Nephron progenitor cell (in vitro differentiated cells): ENCODE measurements around the gene OR2T3.
"Not testable (repeated sequence)": the region's sequence is repeated elsewhere in the genome, so short reads cannot be mapped to it uniquely, and the experiment has no call there.

ENCODE experiments used
- DNase-seq: peaks from one replicate; pipeline ENCODE4 v3.0.0; 2021
- H3K27ac Mint-ChIP-seq: 2 replicates; pipeline ENCODE4 v1.8.0; 2021; ENCODE audit warnings: mild to moderate bottlenecking, moderate library complexity, mixed read lengths
- H3K27me3 Mint-ChIP-seq: 2 replicates; pipeline ENCODE4 v1.8.0; 2021; ENCODE audit warnings: mild to moderate bottlenecking, low read depth, mixed read lengths; ENCODE audit not compliant: poor library complexity
- H3K36me3 Mint-ChIP-seq: 2 replicates; pipeline ENCODE4 v1.8.0; 2021; ENCODE audit warnings: low read depth, mixed read lengths
- H3K4me1 Mint-ChIP-seq: 2 replicates; pipeline ENCODE4 v1.8.0; 2021; ENCODE audit warnings: mixed read lengths
- H3K4me3 Mint-ChIP-seq: 2 replicates; pipeline ENCODE4 v1.8.0; 2021; ENCODE audit warnings: mild to moderate bottlenecking, moderate library complexity, mixed read lengths
- H3K9me3 Mint-ChIP-seq: 2 replicates; pipeline ENCODE4 v1.8.0; 2021; ENCODE audit warnings: mild to moderate bottlenecking, moderate library complexity, mixed read lengths

The OR2T3 gene, protein sequence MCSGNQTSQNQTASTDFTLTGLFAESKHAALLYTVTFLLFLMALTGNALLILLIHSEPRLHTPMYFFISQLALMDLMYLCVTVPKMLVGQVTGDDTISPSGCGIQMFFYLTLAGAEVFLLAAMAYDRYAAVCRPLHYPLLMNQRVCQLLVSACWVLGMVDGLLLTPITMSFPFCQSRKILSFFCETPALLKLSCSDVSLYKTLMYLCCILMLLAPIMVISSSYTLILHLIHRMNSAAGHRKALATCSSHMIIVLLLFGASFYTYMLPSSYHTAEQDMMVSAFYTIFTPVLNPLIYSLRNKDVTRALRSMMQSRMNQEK

GRCh38 chr1:248473051-248473450 lies at the start of gene OR2T3:
Gene OR2T3 (plus strand): TSS chr1:248473351. CDS start chr1:248473351, 0 bp downstream.
- not testable (repeated sequence) for DNase-seq, H3K4me1 Mint-ChIP-seq, H3K27ac Mint-ChIP-seq, H3K36me3 Mint-ChIP-seq, H3K27me3 Mint-ChIP-seq, H3K4me3 Mint-ChIP-seq
- peaks cover 46% of the 10 kb centered on the region for H3K9me3 Mint-ChIP-seq

GRCh38 chr1:248427526-248428191 lies 45.5 kb upstream of the OR2T3 start:
- H3K36me3 Mint-ChIP-seq, H3K27me3 Mint-ChIP-seq, DNase-seq, H3K4me3 Mint-ChIP-seq, H3K27ac Mint-ChIP-seq, H3K4me1 Mint-ChIP-seq: not testable (repeated sequence)
- H3K9me3 Mint-ChIP-seq: peaks cover 81% of the 10 kb centered on the region

GRCh38 chr1:248428192-248428533 lies 45.0 kb upstream of the OR2T3 start:
- not testable (repeated sequence) for H3K4me3 Mint-ChIP-seq, H3K36me3 Mint-ChIP-seq, H3K4me1 Mint-ChIP-seq, H3K27ac Mint-ChIP-seq, DNase-seq, H3K27me3 Mint-ChIP-seq
- peaks cover 81% of the 10 kb centered on the region for H3K9me3 Mint-ChIP-seq

GRCh38 chr1:248431683-248432082 lies 41.5 kb upstream of the OR2T3 start:
- H3K27ac Mint-ChIP-seq, H3K27me3 Mint-ChIP-seq, DNase-seq, H3K36me3 Mint-ChIP-seq, H3K4me3 Mint-ChIP-seq, H3K4me1 Mint-ChIP-seq: not testable (repeated sequence)
- peaks cover 65% of the 10 kb centered on the region for H3K9me3 Mint-ChIP-seq

GRCh38 chr1:248432201-248432600 lies 41.0 kb upstream of the OR2T3 start:
- not testable (repeated sequence) for H3K27ac Mint-ChIP-seq, DNase-seq, H3K27me3 Mint-ChIP-seq, H3K4me3 Mint-ChIP-seq, H3K36me3 Mint-ChIP-seq, H3K4me1 Mint-ChIP-seq
- H3K9me3 Mint-ChIP-seq: peaks cover 60% of the 10 kb centered on the region

GRCh38 chr1:248433811-248434415 lies 39.2 kb upstream of the OR2T3 start:
- H3K4me1 Mint-ChIP-seq: not testable (repeated sequence)
- H3K9me3 Mint-ChIP-seq: peaks cover 54% of the 10 kb centered on the region

GRCh38 chr1:248434913-248435312 lies 38.2 kb upstream of the OR2T3 start:
- H3K4me3 Mint-ChIP-seq, H3K4me1 Mint-ChIP-seq, DNase-seq, H3K27ac Mint-ChIP-seq, H3K36me3 Mint-ChIP-seq, H3K27me3 Mint-ChIP-seq: not testable (repeated sequence)
- peaks cover 52% of the 10 kb centered on the region for H3K9me3 Mint-ChIP-seq

More at GRCh38 chr1:248433811-248434415, 39.2 kb upstream of the OR2T3 start:
- not testable (repeated sequence) for H3K27me3 Mint-ChIP-seq, H3K36me3 Mint-ChIP-seq, H3K4me3 Mint-ChIP-seq, DNase-seq, H3K27ac Mint-ChIP-seq

DNA sequence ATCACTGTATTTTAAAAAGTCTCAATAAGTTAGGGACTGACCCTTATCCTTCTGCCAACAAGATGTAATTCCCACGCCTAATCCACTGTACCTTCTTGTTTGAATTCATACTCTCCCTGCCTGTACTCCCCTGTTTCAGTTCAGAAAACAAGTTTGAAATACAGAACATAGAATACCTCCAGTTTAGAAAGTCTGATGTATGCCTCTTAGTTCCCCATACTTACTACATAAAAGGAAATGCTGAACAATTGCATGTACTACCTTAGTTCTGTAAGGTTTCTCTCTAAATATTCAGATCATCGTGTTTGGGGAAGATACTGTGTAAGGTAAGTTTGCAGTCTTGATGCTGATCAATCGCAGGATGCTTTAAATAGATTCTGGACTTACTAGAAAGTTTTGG lies 36.8 kb upstream of the OR2T3 start:
- not testable (repeated sequence) for H3K4me3 Mint-ChIP-seq, H3K36me3 Mint-ChIP-seq, H3K27ac Mint-ChIP-seq, H3K27me3 Mint-ChIP-seq, DNase-seq, H3K4me1 Mint-ChIP-seq
- H3K9me3 Mint-ChIP-seq: peaks cover 47% of the 10 kb centered on the region

DNA sequence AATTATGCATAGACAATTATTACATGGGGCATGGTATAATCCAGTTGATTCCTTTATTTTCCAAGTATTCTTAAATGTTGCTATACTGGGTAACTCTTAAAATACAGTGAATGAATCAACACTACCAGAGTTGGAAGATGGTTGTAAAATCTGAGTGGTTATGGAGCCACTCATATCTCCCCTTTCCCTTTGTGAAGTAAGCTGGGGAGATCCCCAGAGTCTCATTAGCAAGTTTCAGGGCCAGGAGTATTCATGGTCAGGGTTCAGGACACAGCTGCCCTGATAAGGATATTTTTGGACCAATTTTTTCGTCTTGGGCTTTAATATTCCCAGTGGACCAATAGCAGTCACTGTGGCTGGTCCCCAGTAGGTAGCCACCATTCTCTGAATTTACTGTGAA lies 34.5 kb upstream of the OR2T3 start:
- H3K4me1 Mint-ChIP-seq, H3K4me3 Mint-ChIP-seq, H3K27ac Mint-ChIP-seq, H3K36me3 Mint-ChIP-seq, DNase-seq, H3K27me3 Mint-ChIP-seq: not testable (repeated sequence)
- peaks cover 50% of the 10 kb centered on the region for H3K9me3 Mint-ChIP-seq

GRCh38 chr1:248439283-248439682 lies 33.9 kb upstream of the OR2T3 start:
- H3K36me3 Mint-ChIP-seq, DNase-seq, H3K27ac Mint-ChIP-seq, H3K4me1 Mint-ChIP-seq, H3K4me3 Mint-ChIP-seq, H3K27me3 Mint-ChIP-seq: not testable (repeated sequence)
- peaks cover 55% of the 10 kb centered on the region for H3K9me3 Mint-ChIP-seq

DNA sequence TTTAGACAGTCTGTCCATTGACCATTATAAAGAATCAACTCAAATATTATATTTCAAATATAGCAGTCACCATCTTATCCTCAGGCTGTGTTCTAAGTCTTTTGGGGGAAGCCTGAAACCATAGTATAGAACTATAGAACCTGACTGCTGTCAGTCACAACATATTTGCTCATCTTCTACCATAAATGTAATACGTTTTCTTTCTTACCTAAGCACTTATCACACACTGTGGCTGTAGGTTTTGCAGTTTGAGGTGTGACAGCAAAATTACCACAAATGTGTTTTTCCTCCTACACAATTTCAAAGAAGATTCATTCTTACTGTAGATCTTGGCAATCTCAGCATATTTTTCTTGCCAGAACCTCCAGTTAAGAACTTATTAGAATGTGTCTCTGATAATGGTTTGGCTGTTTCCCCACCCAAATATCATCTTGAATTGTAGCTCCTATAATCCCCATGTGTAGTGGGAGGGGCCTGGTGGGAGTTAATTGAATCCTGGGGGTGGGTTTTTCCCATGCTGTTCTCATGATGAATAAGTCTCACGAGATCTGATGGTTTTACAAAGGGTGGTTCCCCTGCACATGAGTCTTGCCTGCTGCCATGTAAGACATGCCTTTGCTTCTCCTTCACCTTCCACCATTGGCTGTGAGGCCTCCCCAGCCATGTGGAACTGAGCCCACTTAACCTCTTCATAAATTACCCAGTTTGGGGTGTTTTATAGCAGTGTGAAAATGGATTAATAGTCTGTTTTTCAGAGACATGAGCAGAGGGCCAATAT lies 30.5 kb upstream of the OR2T3 start:
- not testable (repeated sequence) for H3K4me1 Mint-ChIP-seq, H3K36me3 Mint-ChIP-seq, H3K27me3 Mint-ChIP-seq, H3K4me3 Mint-ChIP-seq, H3K27ac Mint-ChIP-seq, DNase-seq
- peaks cover 70% of the 10 kb centered on the region for H3K9me3 Mint-ChIP-seq

GRCh38 chr1:248444603-248445002 lies 28.5 kb upstream of the OR2T3 start:
- not testable (repeated sequence) for H3K36me3 Mint-ChIP-seq, DNase-seq, H3K27me3 Mint-ChIP-seq, H3K27ac Mint-ChIP-seq, H3K4me3 Mint-ChIP-seq, H3K4me1 Mint-ChIP-seq
- peaks cover 65% of the 10 kb centered on the region for H3K9me3 Mint-ChIP-seq

DNA sequence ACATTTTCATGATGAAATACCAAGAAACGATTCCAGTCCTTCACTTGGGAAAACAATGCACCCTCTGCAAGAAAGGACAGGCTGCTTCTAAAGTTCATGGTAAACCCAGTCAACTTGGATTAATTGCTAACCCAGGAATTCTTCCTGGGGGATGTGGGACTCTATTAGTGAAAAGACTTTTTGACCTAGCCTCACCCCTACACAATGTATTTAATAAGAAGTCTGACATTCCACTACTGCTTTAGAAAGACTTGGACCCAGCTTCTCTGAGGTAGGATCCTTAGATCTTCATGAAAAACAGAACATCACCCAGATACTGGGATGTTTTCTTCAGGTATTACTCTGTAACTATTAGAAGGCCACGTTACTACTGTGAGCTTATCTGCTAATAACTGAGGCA lies 27.8 kb upstream of the OR2T3 start, which contains the start of gene OR2T2:
Gene OR2T2, plus strand, starts transcription at position 239 of the 400 bp plus-strand sequence. CDS start 7,161 bp downstream, outside the sequence.
- not testable (repeated sequence) for H3K27ac Mint-ChIP-seq, DNase-seq, H3K27me3 Mint-ChIP-seq, H3K4me3 Mint-ChIP-seq, H3K4me1 Mint-ChIP-seq, H3K36me3 Mint-ChIP-seq
- H3K9me3 Mint-ChIP-seq: peaks cover 65% of the 10 kb centered on the region
